Brain microvascular endothelial cell (primary cell): Measurements from ENCODE around the gene TIGD6.

Source experiments
- DNase-seq: peaks from one replicate; pipeline ENCODE4 v3.0.0-alpha.2; 2020
- H3K27ac ChIP-seq: fragments of 250-450 bp; sonication (Bioruptor Pico); 2 replicates; pipeline ENCODE4 v1.5.1; 2020; ENCODE audit warnings: mild to moderate bottlenecking, moderate library complexity
- H3K27me3 ChIP-seq: fragments of 250-450 bp; sonication (Bioruptor Pico); replicated peaks from 2 replicates; pipeline ENCODE4 v1.5.1; 2020; ENCODE audit warnings: mild to moderate bottlenecking
- H3K36me3 ChIP-seq: fragments of 250-450 bp; sonication (Bioruptor Pico); replicated peaks from 2 replicates; pipeline ENCODE4 v1.5.1; 2020; ENCODE audit warnings: mild to moderate bottlenecking
- H3K4me3 ChIP-seq: 2 replicates; pipeline ENCODE4 v1.5.1; 2011; ENCODE audit warnings: low read depth, mild to moderate bottlenecking, control low read depth, low read length, moderate library complexity
- in situ Hi-C: cut with HindIII; loops from 2 replicates; pipeline ENCODE4 v1.10.0; 2017; ENCODE audit warnings: low sequenced_read_pairs, low pct_ligation_motif_present
- TF ChIP-seq, protein P1 (sequence below): IDR thresholded peaks from 2 replicates; pipeline ENCODE4 v1.5.1; 2011; ENCODE audit warnings: low read depth, mild to moderate bottlenecking, moderate library complexity, low read length, control low read depth, inconsistent platforms; ENCODE audit errors: missing control alignments

Gene TIGD6

DNA sequence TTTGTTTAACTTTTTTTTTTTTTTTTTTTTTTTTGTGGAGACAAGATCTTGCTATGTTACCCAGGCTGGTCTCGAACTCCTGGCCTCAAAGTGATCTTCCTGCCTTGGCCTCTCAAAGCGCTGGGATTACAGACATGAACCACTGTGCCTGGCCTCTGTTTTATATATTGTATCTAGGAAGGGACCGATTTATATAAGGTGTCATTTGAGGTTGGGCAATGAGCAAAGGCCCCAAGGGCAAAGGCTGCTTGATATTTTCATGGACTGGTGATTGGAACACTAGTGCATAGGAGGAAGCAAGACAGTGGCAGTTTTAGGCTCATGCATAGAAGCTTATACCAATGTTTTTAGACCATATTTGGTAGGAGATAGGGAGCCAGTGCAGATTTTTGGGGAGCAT, 36.7 kb downstream of the TIGD6 start:
- in situ Hi-C loops: no loop called here
- H3K36me3 ChIP-seq: no peaks in the 10 kb centered on the region
- H3K27me3 ChIP-seq: no peaks in the 10 kb centered on the region
- TF ChIP-seq, protein P1, sequence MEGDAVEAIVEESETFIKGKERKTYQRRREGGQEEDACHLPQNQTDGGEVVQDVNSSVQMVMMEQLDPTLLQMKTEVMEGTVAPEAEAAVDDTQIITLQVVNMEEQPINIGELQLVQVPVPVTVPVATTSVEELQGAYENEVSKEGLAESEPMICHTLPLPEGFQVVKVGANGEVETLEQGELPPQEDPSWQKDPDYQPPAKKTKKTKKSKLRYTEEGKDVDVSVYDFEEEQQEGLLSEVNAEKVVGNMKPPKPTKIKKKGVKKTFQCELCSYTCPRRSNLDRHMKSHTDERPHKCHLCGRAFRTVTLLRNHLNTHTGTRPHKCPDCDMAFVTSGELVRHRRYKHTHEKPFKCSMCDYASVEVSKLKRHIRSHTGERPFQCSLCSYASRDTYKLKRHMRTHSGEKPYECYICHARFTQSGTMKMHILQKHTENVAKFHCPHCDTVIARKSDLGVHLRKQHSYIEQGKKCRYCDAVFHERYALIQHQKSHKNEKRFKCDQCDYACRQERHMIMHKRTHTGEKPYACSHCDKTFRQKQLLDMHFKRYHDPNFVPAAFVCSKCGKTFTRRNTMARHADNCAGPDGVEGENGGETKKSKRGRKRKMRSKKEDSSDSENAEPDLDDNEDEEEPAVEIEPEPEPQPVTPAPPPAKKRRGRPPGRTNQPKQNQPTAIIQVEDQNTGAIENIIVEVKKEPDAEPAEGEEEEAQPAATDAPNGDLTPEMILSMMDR: no peak
- no peak for DNase-seq
- H3K4me3 ChIP-seq: no peak overlapping the region
- no peak overlapping the region for H3K27ac ChIP-seq

DNA sequence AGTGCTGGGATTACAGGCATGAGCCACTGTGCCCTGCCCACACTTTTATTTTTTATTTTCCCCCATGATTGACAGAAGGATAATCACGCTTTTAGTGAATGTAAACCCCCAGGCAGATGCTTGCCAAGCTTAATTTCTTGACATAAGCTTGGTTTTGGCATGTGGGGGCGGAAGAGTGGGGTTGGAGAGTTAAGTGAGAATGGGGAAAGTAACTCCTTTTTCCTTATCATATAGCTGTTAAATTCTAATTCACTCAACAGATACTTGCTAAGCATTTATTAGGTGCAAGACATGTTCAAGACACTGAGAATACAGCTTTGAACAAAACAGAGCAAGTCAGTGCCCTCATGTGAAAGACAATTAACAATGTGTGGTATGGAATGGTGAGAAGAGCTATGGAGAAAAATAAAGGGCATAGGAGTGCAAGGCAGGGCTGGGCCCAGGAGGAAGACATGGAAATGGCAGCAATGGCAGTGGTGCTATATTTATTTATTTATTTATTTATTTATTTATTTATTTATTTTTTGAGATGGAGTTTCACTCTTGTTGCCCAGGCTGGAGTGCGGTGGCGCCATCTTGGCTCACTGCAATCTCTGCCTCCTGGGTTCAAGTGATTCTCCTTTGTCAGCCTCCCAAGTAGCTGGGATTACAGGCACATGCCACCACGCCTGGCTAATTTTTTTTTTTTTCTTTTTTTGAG, 37.7 kb downstream of the TIGD6 start:
- Histone ChIP-seq H3K27me3 (no peaks in the 10 kb centered on the region), H3K4me3 (no peak overlapping the region), H3K27ac (no peak overlapping the region), H3K36me3 (no peaks in the 10 kb centered on the region)
- in situ Hi-C loops: no loop called here
- DNase-seq: no peak
- TF ChIP-seq, protein P1: no peak

DNA sequence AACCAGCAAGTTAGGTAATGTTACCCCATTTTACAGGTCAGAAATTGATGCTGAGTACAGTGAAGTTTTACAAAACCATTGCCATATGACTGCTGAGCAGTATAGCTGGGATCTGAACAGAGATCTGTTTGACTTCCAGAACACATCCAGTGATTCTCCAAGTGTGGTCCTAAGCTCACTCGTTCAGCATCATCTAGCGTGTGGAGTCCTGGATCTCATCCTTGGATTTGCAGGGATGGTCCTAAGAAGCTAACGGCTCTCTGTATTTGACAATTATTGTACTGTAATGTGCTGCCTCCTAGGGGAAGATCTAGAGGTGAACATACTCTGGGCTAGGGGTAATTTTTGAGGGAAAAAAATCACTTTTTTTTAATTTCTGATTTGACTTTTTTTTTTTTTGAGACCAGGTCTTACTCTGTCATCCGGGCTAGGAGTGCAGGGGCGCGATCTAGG, 38.5 kb downstream of the TIGD6 start:
- peak; percentile 53 for DNase-seq

DNA sequence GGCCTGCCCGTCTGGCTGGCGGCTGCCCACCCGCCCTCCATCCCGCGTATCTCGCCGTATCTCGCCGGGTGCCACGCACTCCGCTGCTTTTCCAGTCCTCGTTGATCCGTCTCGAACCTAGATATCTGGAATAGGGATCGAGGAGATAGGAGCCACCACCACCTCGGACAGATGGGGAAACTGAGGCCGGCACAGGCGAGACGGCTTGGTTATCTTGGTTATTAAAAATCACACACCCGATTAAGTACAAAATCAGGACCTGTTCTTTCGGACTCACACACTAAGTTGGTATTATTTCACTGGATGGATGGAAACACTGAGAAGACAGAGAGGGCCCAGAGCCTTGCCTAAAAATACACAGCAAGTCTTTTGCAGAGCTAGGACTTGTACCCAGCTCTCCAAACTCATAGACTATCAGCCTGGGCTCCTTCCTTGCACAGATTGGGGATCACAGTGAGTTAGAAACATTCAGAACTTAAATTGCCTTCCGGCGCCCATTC, 39.2 kb downstream of the TIGD6 start:
- peak overlapping the region; percentile 30 for H3K27ac ChIP-seq
- TF ChIP-seq, protein P1: no peak
- in situ Hi-C loops: no loop called here
- peak overlapping the region; percentile 77 for H3K4me3 ChIP-seq
- DNase-seq: no peak
- no peaks in the 10 kb centered on the region for H3K36me3 ChIP-seq
- H3K27me3 ChIP-seq: no peaks in the 10 kb centered on the region

More for the DNA sequence above, 38.5 kb downstream of the TIGD6 start:
- TF ChIP-seq, protein P1: peak; percentile 69
- Histone ChIP-seq H3K27ac (no peak overlapping the region), H3K27me3 (no peaks in the 10 kb centered on the region), H3K4me3 (no peak overlapping the region), H3K36me3 (no peaks in the 10 kb centered on the region)
- in situ Hi-C loops: no loop called here

DNA sequence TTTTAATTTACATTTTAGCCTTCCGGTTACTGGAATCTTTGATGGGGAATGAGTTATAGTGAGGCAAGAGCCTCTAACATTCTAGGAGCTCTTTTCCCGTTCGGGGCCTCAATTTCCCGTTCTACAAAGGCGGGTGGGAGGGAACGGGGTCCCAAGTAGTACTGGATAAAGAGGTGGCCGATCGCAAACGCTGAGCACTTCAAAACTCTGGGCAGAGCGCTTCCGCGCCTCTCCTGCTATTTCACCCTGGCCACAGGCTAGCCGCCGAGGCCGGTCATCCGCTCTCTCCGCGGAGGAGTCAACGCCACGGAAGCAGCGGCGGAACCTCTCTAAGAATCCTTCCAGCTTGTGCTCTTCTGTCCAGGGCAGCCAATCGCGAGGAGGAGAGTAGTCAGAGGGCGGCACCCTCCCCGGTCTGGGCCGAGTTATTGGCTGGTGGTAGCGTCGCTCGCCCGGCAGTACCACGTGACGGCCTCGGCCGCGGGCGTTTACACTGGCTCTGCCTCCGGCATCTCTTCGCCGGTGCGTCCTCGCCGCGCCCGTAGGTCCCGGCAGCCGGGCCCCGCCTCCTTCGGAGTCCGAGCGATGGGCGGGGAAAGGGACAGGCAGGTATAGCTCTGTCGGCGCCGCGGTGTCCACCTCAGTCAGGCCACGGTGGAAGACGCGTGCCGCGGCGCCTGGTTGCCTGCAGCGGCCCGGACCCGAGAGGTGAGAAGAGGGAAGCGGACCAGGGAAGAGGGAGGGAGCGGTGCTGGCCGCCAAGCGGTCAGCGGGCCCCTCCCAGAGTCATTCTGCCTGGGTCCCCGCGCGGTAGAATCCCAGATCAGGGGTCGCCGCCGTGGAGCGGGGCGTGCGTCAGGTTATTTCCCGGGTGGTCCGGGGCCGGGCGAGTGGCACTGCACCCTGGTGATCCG, 39.9 kb downstream of the TIGD6 start, which contains the start of gene SLC26A2:
Gene SLC26A2, plus strand, starts transcription at position 487 of the 914 bp plus-strand sequence. CDS start 16,895 bp downstream, outside the sequence.
- H3K4me3 ChIP-seq: peak within 1 kb of the TSS; percentile 77
- DNase-seq: peak; percentile 97
- H3K36me3 ChIP-seq: no peaks in the 10 kb centered on the region
- H3K27ac ChIP-seq: peak within 1 kb of the TSS; percentile 67
- no peaks in the 10 kb centered on the region for H3K27me3 ChIP-seq
- TF ChIP-seq, protein P1: peak; percentile 12
- in situ Hi-C loops: no loop called here
